Esophagus squamous epithelium (tissue), 5 donors: ENCODE measurements around the gene GSG1. TPM values are rescaled to one million over a fixed set of nuclear protein-coding genes. Genes with fewer than 3 reads are reported as not detected.

Source experiments
- DNase-seq: peaks from one replicate; lab custom pipeline; 2025; lab: John Stamatoyannopoulos, UW
- H3K27ac ChIP-seq, 4 donors: fragments of 200-600 bp; sonication (generic); one replicate each; pipeline ENCODE4 v1.5.1; 2016 to 2019; ENCODE audit warnings: mild to moderate bottlenecking in 1 of 4
- H3K27me3 ChIP-seq, 4 donors: fragments of 200-600 bp; sonication (generic); 1 replicate in 3 of 4; 2 replicates in 1 of 4; pipeline versions ENCODE4 v1.5.1 to v1.6.0; 2017 to 2021; ENCODE audit warnings: antibody characterized with exemption in 1 of 4
- H3K36me3 ChIP-seq, 3 donors: fragments of 200-600 bp; sonication (generic); one replicate each; pipeline ENCODE4 v1.5.1; 2016 to 2019
- H3K4me1 ChIP-seq, 3 donors: fragments of 200-600 bp; sonication (generic); one replicate each; pipeline ENCODE4 v1.5.1; 2017 to 2019
- H3K4me3 ChIP-seq, 4 donors: fragments of 200-600 bp; sonication (generic); 1 replicate in 3 of 4; 2 replicates in 1 of 4; pipeline ENCODE4 v1.5.1; 2016 to 2019; ENCODE audit warnings: mild to moderate bottlenecking in 2 of 4, moderate library complexity in 1 of 4
- H3K9me3 ChIP-seq, 3 donors: fragments of 200-600 bp; sonication (generic); one replicate each; pipeline ENCODE4 v1.5.1; 2016 to 2019
- POLR2A ChIP-seq, 4 donors: fragments of 450-650 bp; IDR thresholded peaks; one replicate each; pipeline ENCODE4 v1.6.1; 2017; ENCODE audit warnings: antibody characterized with exemption in 4 of 4, mild to moderate bottlenecking in 4 of 4, moderate library complexity in 3 of 4
- WGBS, 2 donors: methylation state at CpG; one replicate each; pipeline ENCODE4 v1.1.5; 2018; 5-methylcytosine and 5-hydroxymethylcytosine counted together
- intact Hi-C: fragments of 100-400 bp; cut with DNase I; formaldehyde crosslinking; loops from one replicate; pipeline ENCODE4 v1.15.0; 2022
- total RNA-seq, 4 donors: library from RNA; depleted of rRNA; stranded (reverse); fragments of >200 nt; gene quantifications; one replicate each; pipeline ENCODE4 v1.1.0, GENCODE V29; 2016
- TF ChIP-seq, protein P1 (sequence below), 6 experiments: fragments of 450-650 bp in 4 of 6; fragments of 200-600 bp in 2 of 6; sonication (generic) in 2 of 6; IDR thresholded peaks; one replicate each; pipeline ENCODE4 v1.5.1; 2016 to 2019; ENCODE audit warnings: antibody characterized with exemption in 6 of 6, mild to moderate bottlenecking in 4 of 6, moderate library complexity in 4 of 6
- donor health status: DM: yes; HTN: yes; CAD: no.

GSG1 gene
- total RNA-seq, 4 donors from 2014 or later: not detected

- H3K36me3 ChIP-seq: no peaks in the 10 kb centered on the region
- 25 to 54% methylated on average over 7 to 8 of the region's 10 CpGs for WGBS, 2 donors
- peak overlapping the region; percentile 94 to 99 (median 98) for H3K27ac ChIP-seq
- no peak for TF ChIP-seq POLR2A (IDR thresholded peaks at IDR 0.05)
- TF ChIP-seq, protein P1, sequence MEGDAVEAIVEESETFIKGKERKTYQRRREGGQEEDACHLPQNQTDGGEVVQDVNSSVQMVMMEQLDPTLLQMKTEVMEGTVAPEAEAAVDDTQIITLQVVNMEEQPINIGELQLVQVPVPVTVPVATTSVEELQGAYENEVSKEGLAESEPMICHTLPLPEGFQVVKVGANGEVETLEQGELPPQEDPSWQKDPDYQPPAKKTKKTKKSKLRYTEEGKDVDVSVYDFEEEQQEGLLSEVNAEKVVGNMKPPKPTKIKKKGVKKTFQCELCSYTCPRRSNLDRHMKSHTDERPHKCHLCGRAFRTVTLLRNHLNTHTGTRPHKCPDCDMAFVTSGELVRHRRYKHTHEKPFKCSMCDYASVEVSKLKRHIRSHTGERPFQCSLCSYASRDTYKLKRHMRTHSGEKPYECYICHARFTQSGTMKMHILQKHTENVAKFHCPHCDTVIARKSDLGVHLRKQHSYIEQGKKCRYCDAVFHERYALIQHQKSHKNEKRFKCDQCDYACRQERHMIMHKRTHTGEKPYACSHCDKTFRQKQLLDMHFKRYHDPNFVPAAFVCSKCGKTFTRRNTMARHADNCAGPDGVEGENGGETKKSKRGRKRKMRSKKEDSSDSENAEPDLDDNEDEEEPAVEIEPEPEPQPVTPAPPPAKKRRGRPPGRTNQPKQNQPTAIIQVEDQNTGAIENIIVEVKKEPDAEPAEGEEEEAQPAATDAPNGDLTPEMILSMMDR (IDR thresholded peaks at IDR 0.05): no peak
- no peak for DNase-seq
- peaks cover 14 to 76% (median 47%) of the 10 kb centered on the region in 3 donors for H3K4me1 ChIP-seq
- H3K4me3 ChIP-seq: peak overlapping the region; percentile 49 to 68 (median 58)
- no peaks in the 10 kb centered on the region for H3K9me3 ChIP-seq
- H3K27me3 ChIP-seq: no peaks in the 10 kb centered on the region
- intact Hi-C loops: no loop called here
Observed at GRCh38 chr12:13101821-13102375, 1.6 kb downstream of the GSG1 start.

DNA sequence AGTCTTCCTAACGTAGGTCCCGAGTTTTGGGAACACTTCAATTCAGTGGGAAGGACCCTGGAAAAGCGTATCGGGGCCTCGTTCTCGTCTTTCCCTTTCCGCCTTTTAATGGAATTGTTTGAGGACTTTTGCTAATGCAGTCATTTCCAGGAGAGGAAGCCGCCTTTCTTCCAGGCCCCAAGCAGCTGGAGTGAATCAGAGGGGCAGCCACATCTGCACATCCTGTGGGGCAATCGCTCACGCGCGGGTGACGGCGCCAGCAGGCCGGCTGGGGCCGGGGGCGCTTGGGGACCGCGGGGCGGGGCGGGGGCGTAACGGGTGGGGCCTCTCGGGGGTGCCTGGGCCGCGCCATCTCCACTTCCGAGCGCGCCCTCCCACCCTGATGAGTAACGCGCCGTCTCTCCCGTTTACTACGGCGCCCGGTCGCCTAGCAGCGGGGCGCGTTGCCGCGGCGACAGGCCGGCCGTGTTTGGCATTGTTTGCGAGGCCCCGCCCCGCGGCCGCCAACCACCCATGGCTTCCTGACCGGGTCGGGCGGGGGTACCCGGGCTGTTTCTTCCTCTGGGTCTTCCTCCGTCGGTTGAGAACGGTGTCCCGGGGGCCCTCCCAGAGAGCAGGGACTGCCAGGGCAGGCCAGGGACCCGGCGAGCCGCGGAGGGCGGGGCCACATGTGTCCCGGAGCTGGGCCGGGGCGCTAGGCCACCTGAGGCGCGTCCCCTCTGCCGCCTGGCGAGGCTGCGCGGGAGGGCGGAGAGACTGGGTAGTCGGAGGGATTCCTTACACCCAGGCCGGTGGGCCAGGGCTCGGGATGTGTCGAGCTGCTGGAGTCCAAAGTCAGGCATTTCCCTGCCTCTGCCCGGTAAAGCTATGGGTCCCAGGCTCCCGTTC is 2.3 kb downstream of the GSG1 start:
- intact Hi-C loops: no loop called here
- 3 to 18% methylated on average over 7 to 12 of the region's 79 CpGs for WGBS, 2 donors
- peak; percentile 57 for DNase-seq
- H3K4me1 ChIP-seq: peaks cover 14 to 80% (median 47%) of the 10 kb centered on the region in 3 donors
- H3K36me3 ChIP-seq: no peaks in the 10 kb centered on the region
- H3K4me3 ChIP-seq: peak overlapping the region; percentile 49 to 68 (median 58)
- peak in 2 of 4 donors; percentile 46 to 57 for TF ChIP-seq POLR2A (IDR thresholded peaks at IDR 0.05)
- TF ChIP-seq, protein P1 (IDR thresholded peaks at IDR 0.05): peak in 1 of 6 experiments; percentile 4
- H3K9me3 ChIP-seq: no peaks in the 10 kb centered on the region
- peak overlapping the region; percentile 94 to 99 (median 98) for H3K27ac ChIP-seq
- H3K27me3 ChIP-seq: no peaks in the 10 kb centered on the region

DNA sequence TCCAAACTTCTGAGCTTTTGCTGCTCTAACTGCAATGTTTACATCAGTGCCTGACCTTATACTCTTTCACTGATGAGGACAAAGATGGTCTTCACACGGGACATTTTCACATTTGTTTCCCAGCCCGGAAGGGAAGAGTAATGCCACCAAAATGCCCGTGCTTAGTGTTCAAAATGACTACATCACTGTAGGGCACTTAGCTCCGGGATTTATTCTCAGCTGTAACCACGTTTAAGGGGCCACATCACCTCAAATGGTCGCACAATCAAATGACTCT is 2.9 kb downstream of the GSG1 start:
- H3K4me1 ChIP-seq: peaks cover 14 to 80% (median 47%) of the 10 kb centered on the region in 3 donors
- H3K9me3 ChIP-seq: no peaks in the 10 kb centered on the region
- no peaks in the 10 kb centered on the region for H3K27me3 ChIP-seq
- H3K36me3 ChIP-seq: no peaks in the 10 kb centered on the region
- TF ChIP-seq, protein P1 (IDR thresholded peaks at IDR 0.05): peak in 1 of 6 experiments; percentile 6
- TF ChIP-seq POLR2A (IDR thresholded peaks at IDR 0.05): no peak
- DNase-seq: no peak
- WGBS, 2 donors: 10 to 21% methylated on average over 6 of the region's 6 CpGs
- H3K27ac ChIP-seq: peak overlapping the region; percentile 94 to 99 (median 98)
- H3K4me3 ChIP-seq: peak overlapping the region; percentile 49 to 68 (median 58)
- intact Hi-C loops: no loop called here

DNA sequence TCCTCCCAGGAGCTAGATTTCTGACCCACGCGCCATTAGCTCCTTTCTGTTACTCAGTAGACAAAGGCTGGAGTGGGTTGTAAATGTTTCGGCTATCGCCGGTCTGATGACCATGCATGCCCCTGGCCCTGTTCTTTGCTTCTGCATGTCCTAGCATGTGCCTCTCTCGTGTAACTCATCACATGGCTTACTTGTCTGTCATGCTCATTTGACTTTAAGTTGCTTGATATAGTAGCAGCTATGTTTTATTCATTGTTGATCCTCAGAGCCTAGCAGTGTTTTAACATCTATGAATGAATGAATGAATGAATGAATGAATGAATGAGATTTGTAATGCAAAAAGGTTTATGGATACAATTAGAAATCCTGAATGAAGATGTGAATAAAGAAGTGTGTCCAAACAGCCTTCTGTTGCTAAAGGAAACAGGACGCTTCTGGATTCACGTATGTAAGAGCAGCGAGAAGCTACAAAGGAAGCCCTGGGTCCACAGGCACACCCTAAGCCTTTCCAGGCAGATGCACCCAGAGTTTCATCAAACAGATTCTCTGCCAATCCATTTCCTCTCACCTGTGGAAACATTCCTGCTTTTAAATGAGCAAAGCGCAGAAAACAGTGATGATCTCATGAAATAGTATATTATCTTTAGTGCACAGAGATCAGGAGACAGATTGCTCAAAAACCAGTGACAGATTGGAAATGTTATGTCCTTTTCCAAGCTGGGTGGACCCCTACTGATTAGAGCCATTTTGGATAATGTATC is 3.4 kb downstream of the GSG1 start:
- intact Hi-C loops: loop anchor here (5.0 to 10.0 kb wide), 2 partner anchors 112 to 185 kb away; no protein-coding TSS in a partner anchor
- 46 to 66% methylated on average over 10 of the region's 10 CpGs for WGBS, 2 donors
- no peaks in the 10 kb centered on the region for H3K36me3 ChIP-seq
- TF ChIP-seq, protein P1 (IDR thresholded peaks at IDR 0.05): no peak
- no peak for TF ChIP-seq POLR2A (IDR thresholded peaks at IDR 0.05)
- H3K27me3 ChIP-seq: no peaks in the 10 kb centered on the region
- H3K4me1 ChIP-seq: peaks cover 14 to 80% (median 47%) of the 10 kb centered on the region in 3 donors
- peak overlapping the region; percentile 94 to 99 (median 98) for H3K27ac ChIP-seq
- no peaks in the 10 kb centered on the region for H3K9me3 ChIP-seq
- DNase-seq: no peak
- peak overlapping the region in 3 of 4 donors; percentile 49 to 68 (median 61) for H3K4me3 ChIP-seq
